HepG2 (cell line): ENCODE results near the gene SORD. TPM values are rescaled to one million over a fixed set of nuclear protein-coding genes. Genes with fewer than 3 reads are reported as not detected.

ENCODE experiments used
- ONECUT2 ChIP-seq: sonication (generic); formaldehyde crosslinking; IDR thresholded peaks from 2 replicates; pipeline ENCODE4 v1.4.0; 2020; ENCODE audit warnings: missing genetic modification reagents
- PPARG ChIP-seq: conservative IDR thresholded peaks from 2 replicates; pipeline ENCODE4 v1.6.1; 2016; ENCODE audit warnings: missing biosample characterization, missing genetic modification reagents
- RBM39 ChIP-seq: fragments of 200-400 bp; formaldehyde crosslinking; IDR thresholded peaks from one replicate; pipeline ENCODE4 v1.6.1; 2018; ENCODE audit warnings: antibody characterized with exemption, mild to moderate bottlenecking, low read depth, low read length; ENCODE audit not compliant: poor library complexity, severe bottlenecking
- RELA ChIP-seq: sonication (generic); formaldehyde crosslinking; IDR thresholded peaks from 2 replicates; pipeline ENCODE4 v1.4.0; 2020; ENCODE audit warnings: missing genetic modification reagents
- RFX5 ChIP-seq: IDR thresholded peaks from 2 replicates; pipeline ENCODE4 v1.6.1; 2011; ENCODE audit warnings: low read depth, low read length, improper control_type of control experiment
- SP5 ChIP-seq: IDR thresholded peaks from 2 replicates; pipeline ENCODE4 v1.6.1; 2016; ENCODE audit warnings: low read depth, borderline replicate concordance
- ZNF333 ChIP-seq: sonication (generic); formaldehyde crosslinking; IDR thresholded peaks from 2 replicates; pipeline ENCODE4 v1.4.0; 2020; ENCODE audit warnings: mild to moderate bottlenecking, missing genetic modification reagents, borderline replicate concordance
- ZNF570 ChIP-seq: sonication (generic); formaldehyde crosslinking; IDR thresholded peaks from 2 replicates; pipeline ENCODE4 v1.4.0; 2020; ENCODE audit warnings: mild to moderate bottlenecking, missing genetic modification reagents, borderline replicate concordance
- polyA plus RNA-seq, 8 experiments: library from polyadenylated mRNA; depleted of rRNA in 3 of 8; stranded (reverse) in 7 of 8; unstranded in 1 of 8; fragments of >200 nt; fragmentation: Illumina TruSeq in 4 of 8; extraction: Trizol in 4 of 8; gene quantifications; 2 replicates each; pipeline versions ENCODE4 v1.2.1 to v1.2.3, GENCODE V29; 2011 to 2016; ENCODE audit warnings: low read depth in 4 of 8, missing spikeins in 1 of 8, mixed read lengths in 1 of 8; ENCODE audit not compliant: insufficient read depth in 1 of 8
- total RNA-seq, 5 experiments: library from RNA; depleted of rRNA; stranded (reverse); fragments of >200 nt; fragmentation: Illumina TruSeq; extraction: Trizol; gene quantifications; 2 replicates each; pipeline ENCODE4 v1.2.3, GENCODE V29; 2016; ENCODE audit warnings: low read depth in 1 of 5
- TF ChIP-seq, protein P1 (sequence below): sonication (generic); formaldehyde crosslinking; IDR thresholded peaks from 2 replicates; pipeline ENCODE4 v1.5.1; 2020; ENCODE audit warnings: mild to moderate bottlenecking, missing genetic modification reagents, moderate library complexity
- TF ChIP-seq, protein P2 (sequence below): sonication (generic); formaldehyde crosslinking; IDR thresholded peaks from 2 replicates; pipeline ENCODE4 v1.4.0; 2020; ENCODE audit warnings: missing genetic modification reagents
- TF ChIP-seq, protein P3 (sequence below): sonication (generic); formaldehyde crosslinking; IDR thresholded peaks from 2 replicates; pipeline ENCODE4 v1.4.0; 2020; ENCODE audit warnings: missing genetic modification reagents
- TF ChIP-seq, protein P4 (sequence below): sonication (generic); formaldehyde crosslinking; IDR thresholded peaks from 2 replicates; pipeline ENCODE4 v1.5.0; 2020; ENCODE audit warnings: missing genetic modification reagents
- TF ChIP-seq, protein P5 (sequence below): sonication (generic); formaldehyde crosslinking; IDR thresholded peaks from 2 replicates; pipeline ENCODE4 v1.8.0; 2022; ENCODE audit warnings: mild to moderate bottlenecking, missing genetic modification reagents; ENCODE audit not compliant: insufficient replicate concordance
- TF ChIP-seq, protein P6 (sequence below): sonication (generic); formaldehyde crosslinking; IDR thresholded peaks from 2 replicates; pipeline ENCODE4 v1.8.1; 2023; ENCODE audit warnings: mild to moderate bottlenecking, missing genetic modification reagents

Gene SORD
- total and polyA plus RNA-seq, 2 of the 13 experiments (the other 11 are each of a cell fraction or from before 2014, with no cell fraction given) = 59.1 to 95.3 TPM

DNA sequence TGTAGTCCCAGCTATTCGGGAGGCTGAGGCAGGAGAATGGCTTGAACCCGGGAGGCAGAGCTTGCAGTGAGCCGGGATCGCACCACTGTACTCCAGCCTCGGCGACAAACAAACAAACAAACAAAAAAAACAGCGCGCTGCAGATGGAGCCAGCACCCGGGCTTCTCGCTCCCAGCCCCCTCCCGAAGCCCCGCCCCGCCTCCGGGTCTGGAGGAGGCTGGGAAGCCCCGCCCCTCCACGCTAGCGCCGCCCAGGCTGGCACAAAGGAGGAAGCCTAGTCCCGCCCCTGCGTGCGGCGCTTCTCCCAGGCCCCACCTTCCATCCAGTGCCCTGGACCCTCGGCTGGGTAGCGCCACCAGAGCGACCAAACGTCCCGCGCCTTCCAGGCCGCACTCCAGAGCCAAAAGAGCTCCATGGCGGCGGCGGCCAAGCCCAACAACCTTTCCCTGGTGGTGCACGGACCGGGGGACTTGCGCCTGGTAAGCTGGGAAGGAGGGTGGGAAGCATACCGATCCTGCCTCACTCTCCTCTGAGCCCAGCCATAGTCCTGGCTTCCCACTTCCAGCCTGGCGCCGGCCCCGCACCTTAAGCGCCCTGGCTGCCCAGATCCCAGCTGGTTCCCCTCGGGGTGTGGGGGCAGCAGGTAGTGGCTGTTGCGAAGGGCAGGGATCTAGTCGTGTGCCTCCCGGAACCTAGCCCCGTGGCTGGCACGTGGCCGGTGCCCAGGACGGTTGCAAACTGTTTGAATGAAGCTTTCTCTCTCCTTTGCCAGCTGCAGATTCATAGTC, at the start of gene SORD (continued):
- TF ChIP-seq, protein P1, sequence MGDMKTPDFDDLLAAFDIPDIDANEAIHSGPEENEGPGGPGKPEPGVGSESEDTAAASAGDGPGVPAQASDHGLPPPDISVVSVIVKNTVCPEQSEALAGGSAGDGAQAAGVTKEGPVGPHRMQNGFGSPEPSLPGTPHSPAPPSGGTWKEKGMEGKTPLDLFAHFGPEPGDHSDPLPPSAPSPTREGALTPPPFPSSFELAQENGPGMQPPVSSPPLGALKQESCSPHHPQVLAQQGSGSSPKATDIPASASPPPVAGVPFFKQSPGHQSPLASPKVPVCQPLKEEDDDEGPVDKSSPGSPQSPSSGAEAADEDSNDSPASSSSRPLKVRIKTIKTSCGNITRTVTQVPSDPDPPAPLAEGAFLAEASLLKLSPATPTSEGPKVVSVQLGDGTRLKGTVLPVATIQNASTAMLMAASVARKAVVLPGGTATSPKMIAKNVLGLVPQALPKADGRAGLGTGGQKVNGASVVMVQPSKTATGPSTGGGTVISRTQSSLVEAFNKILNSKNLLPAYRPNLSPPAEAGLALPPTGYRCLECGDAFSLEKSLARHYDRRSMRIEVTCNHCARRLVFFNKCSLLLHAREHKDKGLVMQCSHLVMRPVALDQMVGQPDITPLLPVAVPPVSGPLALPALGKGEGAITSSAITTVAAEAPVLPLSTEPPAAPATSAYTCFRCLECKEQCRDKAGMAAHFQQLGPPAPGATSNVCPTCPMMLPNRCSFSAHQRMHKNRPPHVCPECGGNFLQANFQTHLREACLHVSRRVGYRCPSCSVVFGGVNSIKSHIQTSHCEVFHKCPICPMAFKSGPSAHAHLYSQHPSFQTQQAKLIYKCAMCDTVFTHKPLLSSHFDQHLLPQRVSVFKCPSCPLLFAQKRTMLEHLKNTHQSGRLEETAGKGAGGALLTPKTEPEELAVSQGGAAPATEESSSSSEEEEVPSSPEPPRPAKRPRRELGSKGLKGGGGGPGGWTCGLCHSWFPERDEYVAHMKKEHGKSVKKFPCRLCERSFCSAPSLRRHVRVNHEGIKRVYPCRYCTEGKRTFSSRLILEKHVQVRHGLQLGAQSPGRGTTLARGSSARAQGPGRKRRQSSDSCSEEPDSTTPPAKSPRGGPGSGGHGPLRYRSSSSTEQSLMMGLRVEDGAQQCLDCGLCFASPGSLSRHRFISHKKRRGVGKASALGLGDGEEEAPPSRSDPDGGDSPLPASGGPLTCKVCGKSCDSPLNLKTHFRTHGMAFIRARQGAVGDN (CRISPR knock-in tag) = peak; percentile 96
- TF ChIP-seq RELA (CRISPR knock-in tag) = no peak
- TF ChIP-seq ZNF570 = no peak
- TF ChIP-seq, protein P2, sequence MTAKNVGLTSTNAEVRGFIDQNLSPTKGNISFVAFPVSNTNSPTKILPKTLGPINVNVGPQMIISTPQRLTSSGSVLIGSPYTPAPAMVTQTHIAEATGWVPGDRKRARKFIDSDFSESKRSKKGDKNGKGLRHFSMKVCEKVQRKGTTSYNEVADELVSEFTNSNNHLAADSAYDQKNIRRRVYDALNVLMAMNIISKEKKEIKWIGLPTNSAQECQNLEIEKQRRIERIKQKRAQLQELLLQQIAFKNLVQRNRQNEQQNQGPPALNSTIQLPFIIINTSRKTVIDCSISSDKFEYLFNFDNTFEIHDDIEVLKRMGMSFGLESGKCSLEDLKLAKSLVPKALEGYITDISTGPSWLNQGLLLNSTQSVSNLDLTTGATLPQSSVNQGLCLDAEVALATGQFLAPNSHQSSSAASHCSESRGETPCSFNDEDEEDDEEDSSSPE (CRISPR knock-in tag) = no peak
- TF ChIP-seq, protein P3, sequence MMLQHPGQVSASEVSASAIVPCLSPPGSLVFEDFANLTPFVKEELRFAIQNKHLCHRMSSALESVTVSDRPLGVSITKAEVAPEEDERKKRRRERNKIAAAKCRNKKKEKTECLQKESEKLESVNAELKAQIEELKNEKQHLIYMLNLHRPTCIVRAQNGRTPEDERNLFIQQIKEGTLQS (CRISPR knock-in tag) = no peak
- TF ChIP-seq RBM39 = no peak
- TF ChIP-seq, protein P4, sequence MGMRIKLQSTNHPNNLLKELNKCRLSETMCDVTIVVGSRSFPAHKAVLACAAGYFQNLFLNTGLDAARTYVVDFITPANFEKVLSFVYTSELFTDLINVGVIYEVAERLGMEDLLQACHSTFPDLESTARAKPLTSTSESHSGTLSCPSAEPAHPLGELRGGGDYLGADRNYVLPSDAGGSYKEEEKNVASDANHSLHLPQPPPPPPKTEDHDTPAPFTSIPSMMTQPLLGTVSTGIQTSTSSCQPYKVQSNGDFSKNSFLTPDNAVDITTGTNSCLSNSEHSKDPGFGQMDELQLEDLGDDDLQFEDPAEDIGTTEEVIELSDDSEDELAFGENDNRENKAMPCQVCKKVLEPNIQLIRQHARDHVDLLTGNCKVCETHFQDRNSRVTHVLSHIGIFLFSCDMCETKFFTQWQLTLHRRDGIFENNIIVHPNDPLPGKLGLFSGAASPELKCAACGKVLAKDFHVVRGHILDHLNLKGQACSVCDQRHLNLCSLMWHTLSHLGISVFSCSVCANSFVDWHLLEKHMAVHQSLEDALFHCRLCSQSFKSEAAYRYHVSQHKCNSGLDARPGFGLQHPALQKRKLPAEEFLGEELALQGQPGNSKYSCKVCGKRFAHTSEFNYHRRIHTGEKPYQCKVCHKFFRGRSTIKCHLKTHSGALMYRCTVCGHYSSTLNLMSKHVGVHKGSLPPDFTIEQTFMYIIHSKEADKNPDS (CRISPR knock-in tag) = no peak
- TF ChIP-seq, protein P5, sequence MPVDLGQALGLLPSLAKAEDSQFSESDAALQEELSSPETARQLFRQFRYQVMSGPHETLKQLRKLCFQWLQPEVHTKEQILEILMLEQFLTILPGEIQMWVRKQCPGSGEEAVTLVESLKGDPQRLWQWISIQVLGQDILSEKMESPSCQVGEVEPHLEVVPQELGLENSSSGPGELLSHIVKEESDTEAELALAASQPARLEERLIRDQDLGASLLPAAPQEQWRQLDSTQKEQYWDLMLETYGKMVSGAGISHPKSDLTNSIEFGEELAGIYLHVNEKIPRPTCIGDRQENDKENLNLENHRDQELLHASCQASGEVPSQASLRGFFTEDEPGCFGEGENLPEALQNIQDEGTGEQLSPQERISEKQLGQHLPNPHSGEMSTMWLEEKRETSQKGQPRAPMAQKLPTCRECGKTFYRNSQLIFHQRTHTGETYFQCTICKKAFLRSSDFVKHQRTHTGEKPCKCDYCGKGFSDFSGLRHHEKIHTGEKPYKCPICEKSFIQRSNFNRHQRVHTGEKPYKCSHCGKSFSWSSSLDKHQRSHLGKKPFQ (CRISPR knock-in tag) = peak; percentile 82
- TF ChIP-seq PPARG (CRISPR knock-in tag) = no peak
- TF ChIP-seq ZNF333 (CRISPR knock-in tag) = 0 out of 2 replicates have a peak, but pooled peaks have one; percentile 51
- no peak for TF ChIP-seq ONECUT2 (CRISPR knock-in tag)
- 0 out of 2 replicates have a peak, but pooled peaks have one; percentile 33 for TF ChIP-seq SP5 (CRISPR knock-in tag)
- no peak for TF ChIP-seq RFX5
- TF ChIP-seq, protein P6, sequence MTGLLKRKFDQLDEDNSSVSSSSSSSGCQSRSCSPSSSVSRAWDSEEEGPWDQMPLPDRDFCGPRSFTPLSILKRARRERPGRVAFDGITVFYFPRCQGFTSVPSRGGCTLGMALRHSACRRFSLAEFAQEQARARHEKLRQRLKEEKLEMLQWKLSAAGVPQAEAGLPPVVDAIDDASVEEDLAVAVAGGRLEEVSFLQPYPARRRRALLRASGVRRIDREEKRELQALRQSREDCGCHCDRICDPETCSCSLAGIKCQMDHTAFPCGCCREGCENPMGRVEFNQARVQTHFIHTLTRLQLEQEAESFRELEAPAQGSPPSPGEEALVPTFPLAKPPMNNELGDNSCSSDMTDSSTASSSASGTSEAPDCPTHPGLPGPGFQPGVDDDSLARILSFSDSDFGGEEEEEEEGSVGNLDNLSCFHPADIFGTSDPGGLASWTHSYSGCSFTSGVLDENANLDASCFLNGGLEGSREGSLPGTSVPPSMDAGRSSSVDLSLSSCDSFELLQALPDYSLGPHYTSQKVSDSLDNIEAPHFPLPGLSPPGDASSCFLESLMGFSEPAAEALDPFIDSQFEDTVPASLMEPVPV (CRISPR knock-in tag) = peak; percentile 85; the same call in 1 of the 2 replicates
